ENCODE measurements around the gene SPARC.

Gene SPARC

GRCh38 chr5:151618907-151619306, 67.8 kb downstream of the SPARC start:
- no peak for DNase-seq

GRCh38 chr5:151617841-151618710, 68.6 kb downstream of the SPARC start:
- no peak for DNase-seq

GRCh38 chr5:151617383-151617840, 69.3 kb downstream of the SPARC start:
- no peak for DNase-seq

- DNase-seq = no peak
Measured at GRCh38 chr5:151615431-151615830, 71.3 kb downstream of the SPARC start.

- no peak for DNase-seq
Measured at GRCh38 chr5:151614565-151614964, 72.2 kb downstream of the SPARC start.

GRCh38 chr5:151612689-151613427, 73.9 kb downstream of the SPARC start:
- peak; percentile 21 to 57 for DNase-seq

GRCh38 chr5:151611127-151611775, 75.5 kb downstream of the SPARC start:
- no peak for DNase-seq
